GM10266 (cell line): ENCODE measurements around the gene CRISPLD2.

Experiments used
- DNase-seq: peaks from one replicate; pipeline ENCODE4 v3.0.0; 2012; ENCODE audit errors: extremely low spot score
- TF ChIP-seq, protein P1 (sequence below): IDR thresholded peaks from 2 replicates; pipeline ENCODE4 v1.5.1; 2012; ENCODE audit warnings: mild to moderate bottlenecking, low read depth; ENCODE audit not compliant: control insufficient read depth, insufficient read depth; ENCODE audit errors: missing control alignments

CRISPLD2 gene

DNA sequence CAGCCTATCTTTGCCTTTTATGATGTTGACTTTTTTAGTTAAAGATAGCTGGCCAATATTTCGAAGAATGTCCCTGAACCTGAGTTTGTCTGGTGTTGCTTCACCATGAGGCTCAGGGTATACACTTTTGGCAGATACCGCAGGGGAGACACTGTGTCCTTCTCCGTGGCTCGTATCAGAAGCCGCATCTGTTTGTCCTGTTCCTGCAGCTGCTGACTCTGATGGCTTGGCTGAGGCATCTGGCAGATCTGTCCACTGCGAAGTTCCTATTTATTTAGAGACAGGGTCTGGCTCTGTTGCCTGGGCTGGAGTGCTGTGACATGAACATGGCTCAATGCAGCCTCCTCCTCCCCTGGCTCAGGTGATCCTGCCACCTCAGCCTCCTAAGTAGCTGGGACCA lies 93.5 kb downstream of the CRISPLD2 start:
- TF ChIP-seq, protein P1, sequence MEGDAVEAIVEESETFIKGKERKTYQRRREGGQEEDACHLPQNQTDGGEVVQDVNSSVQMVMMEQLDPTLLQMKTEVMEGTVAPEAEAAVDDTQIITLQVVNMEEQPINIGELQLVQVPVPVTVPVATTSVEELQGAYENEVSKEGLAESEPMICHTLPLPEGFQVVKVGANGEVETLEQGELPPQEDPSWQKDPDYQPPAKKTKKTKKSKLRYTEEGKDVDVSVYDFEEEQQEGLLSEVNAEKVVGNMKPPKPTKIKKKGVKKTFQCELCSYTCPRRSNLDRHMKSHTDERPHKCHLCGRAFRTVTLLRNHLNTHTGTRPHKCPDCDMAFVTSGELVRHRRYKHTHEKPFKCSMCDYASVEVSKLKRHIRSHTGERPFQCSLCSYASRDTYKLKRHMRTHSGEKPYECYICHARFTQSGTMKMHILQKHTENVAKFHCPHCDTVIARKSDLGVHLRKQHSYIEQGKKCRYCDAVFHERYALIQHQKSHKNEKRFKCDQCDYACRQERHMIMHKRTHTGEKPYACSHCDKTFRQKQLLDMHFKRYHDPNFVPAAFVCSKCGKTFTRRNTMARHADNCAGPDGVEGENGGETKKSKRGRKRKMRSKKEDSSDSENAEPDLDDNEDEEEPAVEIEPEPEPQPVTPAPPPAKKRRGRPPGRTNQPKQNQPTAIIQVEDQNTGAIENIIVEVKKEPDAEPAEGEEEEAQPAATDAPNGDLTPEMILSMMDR: no peak
- no peak for DNase-seq

DNA sequence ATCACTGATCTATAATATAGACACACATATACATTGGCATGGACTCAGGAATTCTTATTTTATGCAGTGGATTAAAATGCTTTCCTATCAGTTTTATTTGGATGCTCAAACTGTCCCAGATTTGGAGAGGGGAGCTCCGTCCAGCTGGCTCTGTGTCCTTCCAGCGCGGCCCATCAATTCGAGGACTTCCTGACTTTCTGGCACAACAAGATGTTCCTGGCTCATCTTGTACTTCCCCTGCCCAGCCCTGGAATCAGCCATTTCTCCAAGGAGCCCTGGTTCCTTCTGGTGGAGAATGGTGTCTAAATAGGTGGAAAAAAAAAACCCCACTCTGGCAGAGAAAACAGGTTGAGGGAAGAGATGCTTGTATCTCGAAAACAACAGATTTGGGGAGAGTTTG lies 94.5 kb downstream of the CRISPLD2 start:
- no peak for DNase-seq
- TF ChIP-seq, protein P1: no peak

DNA sequence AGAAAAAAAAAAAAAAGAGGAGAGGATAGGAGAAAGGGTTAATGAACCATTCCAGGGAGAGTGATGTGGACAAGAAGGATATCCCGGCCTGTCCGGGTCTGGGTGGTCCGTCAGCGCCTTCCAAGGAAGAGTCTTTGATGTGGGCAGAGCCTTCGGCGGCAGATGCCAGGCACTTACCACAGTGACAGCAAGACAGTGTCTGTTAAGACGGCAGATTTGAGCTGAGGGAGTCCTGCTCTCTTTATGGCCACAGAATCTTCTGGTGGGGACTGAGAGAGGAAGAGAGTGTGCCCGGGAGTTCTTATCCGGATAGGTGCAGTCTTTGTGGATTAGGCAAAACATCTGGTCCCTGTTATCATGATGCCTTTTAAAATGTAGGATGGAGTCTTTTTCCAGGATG lies 96.4 kb downstream of the CRISPLD2 start:
- TF ChIP-seq, protein P1: no peak
- no peak for DNase-seq

DNA sequence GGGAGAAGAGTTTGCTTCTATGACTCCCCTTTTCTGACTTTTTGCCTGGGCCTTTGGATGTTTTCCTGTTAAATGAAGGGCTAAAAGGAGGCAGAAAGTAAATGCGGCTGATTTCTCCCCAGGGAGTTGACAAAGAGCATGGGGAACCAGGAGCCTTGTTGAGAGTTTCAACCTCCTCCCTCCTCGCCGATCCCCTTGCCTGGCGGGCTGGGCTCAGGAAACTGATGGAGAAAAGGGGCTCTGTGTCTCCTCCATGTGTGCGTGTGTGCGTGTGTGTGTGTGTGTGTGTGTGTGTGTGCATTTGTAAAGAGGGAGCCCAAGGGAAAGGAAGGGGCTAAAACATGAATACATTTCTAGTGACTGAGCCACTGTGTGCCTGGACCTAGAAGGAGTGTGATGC lies 97.1 kb downstream of the CRISPLD2 start:
- DNase-seq: no peak

DNA sequence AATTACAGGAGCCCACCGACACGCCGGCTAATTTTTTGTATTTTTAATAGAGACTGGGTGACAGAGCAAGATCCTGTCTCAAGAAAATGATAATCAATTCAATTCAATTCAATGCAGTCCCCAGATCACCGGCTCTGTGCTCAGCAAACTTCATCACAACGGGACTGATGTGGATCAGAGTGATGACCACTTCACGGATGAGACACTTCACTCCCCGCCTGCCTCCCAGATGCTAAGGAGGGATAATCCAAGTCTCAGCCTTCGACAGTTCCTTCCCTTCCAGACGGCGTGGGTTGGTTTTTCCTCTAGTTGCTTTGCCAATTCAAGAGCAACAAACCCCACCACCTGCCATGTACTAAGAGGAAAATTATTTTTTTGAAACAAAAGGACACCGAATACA lies 97.7 kb downstream of the CRISPLD2 start:
- TF ChIP-seq, protein P1: no peak
- no peak for DNase-seq

More for the DNA sequence above, 97.1 kb downstream of the CRISPLD2 start:
- TF ChIP-seq, protein P1: no peak

DNA sequence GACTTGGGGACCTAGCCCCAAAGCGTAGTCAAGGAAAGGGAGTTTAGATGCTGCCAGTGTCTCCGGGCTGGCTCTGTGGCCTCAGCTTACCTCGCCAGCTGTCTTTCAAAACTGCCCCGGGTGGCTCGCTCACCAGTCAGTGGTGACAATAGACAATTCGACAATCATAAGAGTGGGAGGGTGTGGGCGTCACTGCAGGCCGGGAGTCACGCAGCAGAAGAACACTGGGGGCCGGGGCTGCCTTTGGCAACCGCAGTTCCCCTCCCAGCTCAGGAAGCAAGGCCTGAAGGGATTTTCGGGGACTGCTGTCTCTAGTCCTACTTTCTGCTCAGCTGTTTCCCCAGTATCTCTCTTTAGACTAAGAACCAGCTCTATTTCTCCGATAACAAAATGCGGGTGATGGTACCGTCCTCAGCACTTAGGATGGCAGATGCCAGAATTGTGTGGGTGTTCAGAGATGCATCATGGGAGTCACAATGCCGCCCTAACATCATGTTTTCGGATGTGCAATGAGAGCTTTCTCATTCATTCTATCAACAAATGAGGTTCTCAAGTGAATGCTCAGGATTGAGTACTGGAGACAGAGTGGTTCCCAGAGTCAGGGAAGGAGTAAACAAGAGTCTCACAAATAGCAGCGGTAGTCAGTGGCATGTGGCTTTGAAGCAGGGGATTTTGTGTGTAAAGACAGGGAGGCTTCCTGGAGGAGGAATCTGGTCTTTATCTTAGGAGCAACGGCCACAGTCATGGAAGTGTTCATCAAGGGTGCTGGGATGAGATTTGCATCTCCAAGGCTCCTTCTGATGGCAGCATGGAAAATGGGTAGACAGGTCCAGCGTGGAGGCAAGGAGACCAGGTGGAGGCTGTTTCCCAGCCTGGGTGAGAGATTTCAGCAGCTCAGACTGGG lies 98.5 kb downstream of the CRISPLD2 start:
- no peak for DNase-seq
- TF ChIP-seq, protein P1: no peak

DNA sequence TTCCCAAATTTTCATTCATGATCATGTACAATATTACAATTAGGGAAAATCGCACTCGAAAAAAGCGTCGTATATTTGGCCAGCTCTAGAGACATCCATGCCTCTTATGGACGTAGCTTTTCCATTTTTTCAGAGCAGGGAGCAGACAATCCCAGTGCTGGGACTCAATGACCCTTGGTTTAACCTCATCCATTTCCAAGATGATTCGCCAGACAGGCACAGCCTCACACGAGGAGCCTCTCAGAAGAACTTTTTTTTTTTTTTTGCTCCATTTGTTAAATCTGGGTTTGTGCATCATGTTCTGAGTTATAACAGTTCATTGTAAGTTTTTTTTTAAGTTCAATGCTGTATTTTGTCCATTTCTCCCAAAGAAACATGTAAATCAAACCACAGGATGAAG lies 99.5 kb downstream of the CRISPLD2 start:
- DNase-seq: no peak
- TF ChIP-seq, protein P1: no peak
